ENCODE results near the gene CSMD2. TPM values are rescaled to one million over a fixed set of nuclear protein-coding genes. Genes with fewer than 3 reads are reported as not detected.

CSMD2 gene
- total RNA-seq, 1 donor from 2014 or later = 1.3 TPM

GRCh38 chr1:33966346-33967141 lies 198.5 kb downstream of the CSMD2 start:
- DNase-seq (ENCODE audit: low spot score) = no peak

- no peak for DNase-seq (ENCODE audit: low spot score)
Observed at GRCh38 chr1:33965086-33965485, 199.9 kb downstream of the CSMD2 start.

- DNase-seq (ENCODE audit: low spot score) = no peak
Observed at GRCh38 chr1:33962061-33962460, 203.0 kb downstream of the CSMD2 start.

- DNase-seq (ENCODE audit: low spot score) = no peak
Observed at GRCh38 chr1:33960188-33960895, 204.7 kb downstream of the CSMD2 start.

GRCh38 chr1:33957854-33958253 lies 207.2 kb downstream of the CSMD2 start:
- DNase-seq (ENCODE audit: low spot score) = no peak

GRCh38 chr1:33955096-33955495 lies 209.9 kb downstream of the CSMD2 start:
- DNase-seq (ENCODE audit: low spot score) = no peak

GRCh38 chr1:33949570-33949969 lies 215.5 kb downstream of the CSMD2 start:
- peak; percentile 26 for DNase-seq (ENCODE audit: low spot score)

- DNase-seq (ENCODE audit: low spot score) = no peak
Observed at GRCh38 chr1:33948291-33948690, 216.7 kb downstream of the CSMD2 start.

- peak; percentile 68 for DNase-seq (ENCODE audit: low spot score)
Observed at GRCh38 chr1:33946836-33947235, 218.2 kb downstream of the CSMD2 start.

GRCh38 chr1:33944846-33945245 lies 220.2 kb downstream of the CSMD2 start:
- no peak for DNase-seq (ENCODE audit: low spot score)

- no peak for DNase-seq (ENCODE audit: low spot score)
Observed at GRCh38 chr1:33943978-33944377, 221.1 kb downstream of the CSMD2 start.

GRCh38 chr1:33932871-33933270 lies 232.2 kb downstream of the CSMD2 start:
- DNase-seq (ENCODE audit: low spot score) = no peak

- DNase-seq (ENCODE audit: low spot score) = no peak
Observed at GRCh38 chr1:33931111-33931475, 233.9 kb downstream of the CSMD2 start.

GRCh38 chr1:33930346-33931110 lies 234.5 kb downstream of the CSMD2 start:
- DNase-seq (ENCODE audit: low spot score) = no peak

GRCh38 chr1:33928251-33928650 lies 236.8 kb downstream of the CSMD2 start:
- DNase-seq (ENCODE audit: low spot score) = no peak

GRCh38 chr1:33927721-33928120 lies 237.3 kb downstream of the CSMD2 start:
- no peak for DNase-seq (ENCODE audit: low spot score)

GRCh38 chr1:33925586-33925985 lies 239.4 kb downstream of the CSMD2 start:
- no peak for DNase-seq (ENCODE audit: low spot score)

GRCh38 chr1:33921281-33921680 lies 243.7 kb downstream of the CSMD2 start:
- no peak for DNase-seq (ENCODE audit: low spot score)

- no peak for DNase-seq (ENCODE audit: low spot score)
Observed at GRCh38 chr1:33918368-33918767, 246.7 kb downstream of the CSMD2 start.

- no peak for DNase-seq (ENCODE audit: low spot score)
Observed at GRCh38 chr1:33916786-33917185, 248.2 kb downstream of the CSMD2 start.

GRCh38 chr1:33914531-33914930 lies 250.5 kb downstream of the CSMD2 start:
- DNase-seq (ENCODE audit: low spot score) = no peak

GRCh38 chr1:33908324-33908956 lies 256.6 kb downstream of the CSMD2 start:
- no peak for DNase-seq (ENCODE audit: low spot score)

Measured in mesenteric fat pad (tissue), 1 donor.